ENCODE data around the gene ZNF214. TPM values are rescaled to one million over a fixed set of nuclear protein-coding genes. Genes with fewer than 3 reads are reported as not detected.

Gene ZNF214
- total and polyA plus RNA-seq, 2 donors from 2014 or later = 3.2 to 5.9 TPM

GRCh38 chr11:7031471-7031871 is 11.3 kb upstream of the ZNF214 start:
- no peak for TF ChIP-seq CTCF (IDR thresholded peaks at IDR 0.05; ENCODE audit: borderline replicate concordance, extremely low read depth, insufficient read depth)
- Histone ChIP-seq H3K9me3 (ENCODE audit: control insufficient read depth in 2 of 3, insufficient read depth in 1 of 3, low read length in 3 of 3) (no peaks in the 10 kb centered on the region), H3K9ac (ENCODE audit: low read length in 3 of 3) (no peak overlapping the region), H3K4me1 (ENCODE audit: control insufficient read depth in 2 of 3, insufficient read depth in 2 of 3, low read depth in 1 of 3, low read length in 3 of 3) (peaks cover 0 to 9% (median 2%) of the 10 kb centered on the region in 3 donors), H3K4me3 (ENCODE audit: low read length in 3 of 3) (peak overlapping the region in 2 of 3 donors; percentile 57 to 60), H3K36me3 (ENCODE audit: control insufficient read depth in 2 of 3, insufficient read depth in 3 of 3, low read length in 3 of 3) (no peaks in the 10 kb centered on the region), H3K27me3 (ENCODE audit: control insufficient read depth, insufficient read depth, low read length) (no peaks in the 10 kb centered on the region), H3K27ac (ENCODE audit: low read depth in 2 of 2, low read length in 2 of 2) (no peak overlapping the region)
- DNase-seq (no peak), FAIRE-seq (no peak)
- intact Hi-C loops (cut with DNase I) = no loop called here

DNA sequence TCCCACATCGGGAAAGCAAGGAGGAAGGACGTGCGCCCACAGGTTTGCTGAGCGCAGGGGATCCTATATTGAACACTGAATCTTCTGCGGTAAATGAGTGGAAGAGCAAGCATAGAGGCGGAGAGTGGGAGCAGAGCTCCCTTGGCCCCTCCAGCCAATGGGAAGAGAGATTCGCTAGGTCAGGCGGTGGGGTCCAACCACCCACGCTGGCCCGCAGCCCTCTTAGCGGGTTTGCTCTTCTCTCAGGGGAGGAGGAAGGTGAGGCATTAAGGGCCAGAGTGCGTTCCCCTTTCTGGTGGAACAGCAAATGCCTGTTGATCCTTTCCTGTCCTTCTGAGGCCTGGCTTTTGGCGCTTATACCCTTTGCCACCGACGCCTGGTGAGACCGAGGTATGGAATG is 10.7 kb upstream of the ZNF214 start:
- no peaks in the 10 kb centered on the region for H3K9me3 ChIP-seq (ENCODE audit: control insufficient read depth in 2 of 3, insufficient read depth in 1 of 3, low read length in 3 of 3)
- peak overlapping the region in 1 of 3 donors; percentile 60 for H3K4me3 ChIP-seq (ENCODE audit: low read length in 3 of 3)
- H3K27ac ChIP-seq (ENCODE audit: low read depth in 2 of 2, low read length in 2 of 2) = no peak overlapping the region
- intact Hi-C loops (cut with DNase I) = no loop called here
- DNase-seq = no peak
- peaks cover 0 to 9% (median 2%) of the 10 kb centered on the region in 3 donors for H3K4me1 ChIP-seq (ENCODE audit: control insufficient read depth in 2 of 3, insufficient read depth in 2 of 3, low read depth in 1 of 3, low read length in 3 of 3)
- H3K9ac ChIP-seq (ENCODE audit: low read length in 3 of 3) = no peak overlapping the region
- no peak for FAIRE-seq
- H3K27me3 ChIP-seq (ENCODE audit: control insufficient read depth, insufficient read depth, low read length) = no peaks in the 10 kb centered on the region
- no peak for TF ChIP-seq CTCF (IDR thresholded peaks at IDR 0.05; ENCODE audit: borderline replicate concordance, extremely low read depth, insufficient read depth)
- H3K36me3 ChIP-seq (ENCODE audit: control insufficient read depth in 2 of 3, insufficient read depth in 3 of 3, low read length in 3 of 3) = no peaks in the 10 kb centered on the region

DNA sequence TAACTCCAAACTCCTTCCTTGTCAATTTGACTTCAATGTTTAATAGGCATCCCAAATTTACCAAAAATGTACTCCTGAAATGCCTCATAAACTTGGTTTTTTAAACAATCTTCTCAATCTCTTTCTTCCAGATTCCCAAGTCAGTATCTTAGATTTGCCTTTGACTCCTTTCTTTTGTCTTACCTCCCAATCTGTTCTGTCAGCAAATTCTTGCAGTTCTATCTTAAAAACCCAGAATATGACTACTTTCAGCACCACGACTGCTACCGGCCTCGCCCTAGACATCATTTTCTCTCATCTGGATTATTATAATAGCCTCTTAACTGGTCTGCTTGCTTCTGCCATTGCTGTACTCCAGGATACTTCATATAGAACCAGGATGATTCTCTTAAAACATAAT is 8.0 kb upstream of the ZNF214 start:
- Histone ChIP-seq H3K27me3 (ENCODE audit: control insufficient read depth, insufficient read depth, low read length) (no peaks in the 10 kb centered on the region), H3K36me3 (ENCODE audit: control insufficient read depth in 2 of 3, insufficient read depth in 3 of 3, low read length in 3 of 3) (no peaks in the 10 kb centered on the region), H3K27ac (ENCODE audit: low read depth in 2 of 2, low read length in 2 of 2) (no peak overlapping the region), H3K9ac (ENCODE audit: low read length in 3 of 3) (no peak overlapping the region), H3K4me3 (ENCODE audit: low read length in 3 of 3) (no peak overlapping the region), H3K9me3 (ENCODE audit: control insufficient read depth in 2 of 3, insufficient read depth in 1 of 3, low read length in 3 of 3) (no peaks in the 10 kb centered on the region), H3K4me1 (ENCODE audit: control insufficient read depth in 2 of 3, insufficient read depth in 2 of 3, low read depth in 1 of 3, low read length in 3 of 3) (peaks cover 0 to 8% (median 2%) of the 10 kb centered on the region in 3 donors)
- DNase-seq (no peak), FAIRE-seq (no peak)
- TF ChIP-seq CTCF (IDR thresholded peaks at IDR 0.05; ENCODE audit: borderline replicate concordance, extremely low read depth, insufficient read depth) = no peak
- intact Hi-C loops (cut with DNase I) = no loop called here

DNA sequence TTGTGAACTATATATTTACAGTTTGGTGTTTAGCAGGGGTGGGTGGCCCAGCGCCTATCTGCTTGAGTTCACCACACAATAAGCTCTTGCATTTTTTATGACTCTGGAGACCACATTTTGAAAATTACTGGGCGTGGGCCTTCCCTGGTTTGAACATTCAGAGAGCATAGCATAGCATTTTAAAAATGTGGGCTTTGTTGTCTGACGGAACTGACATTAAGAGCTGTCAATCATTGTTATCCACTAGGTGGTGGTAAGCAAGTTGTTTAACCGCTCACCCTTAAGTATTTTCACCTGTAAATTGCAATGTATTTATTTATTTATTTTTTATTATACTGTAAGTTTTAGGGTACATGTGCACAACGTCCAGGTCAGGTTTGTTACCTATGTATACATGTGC is 1.2 kb upstream of the ZNF214 start:
- FAIRE-seq = no peak
- intact Hi-C loops (cut with DNase I) = no loop called here
- no peak overlapping the region for H3K9ac ChIP-seq (ENCODE audit: low read length in 3 of 3)
- DNase-seq = peak in 1 of 5 donors; percentile 6
- peak overlapping the region in 1 of 3 donors; percentile 99 for H3K4me3 ChIP-seq (ENCODE audit: low read length in 3 of 3)
- peaks cover 0 to 9% (median 2%) of the 10 kb centered on the region in 3 donors for H3K4me1 ChIP-seq (ENCODE audit: control insufficient read depth in 2 of 3, insufficient read depth in 2 of 3, low read depth in 1 of 3, low read length in 3 of 3)
- H3K36me3 ChIP-seq (ENCODE audit: control insufficient read depth in 2 of 3, insufficient read depth in 3 of 3, low read length in 3 of 3) = no peaks in the 10 kb centered on the region
- TF ChIP-seq CTCF (IDR thresholded peaks at IDR 0.05; ENCODE audit: borderline replicate concordance, extremely low read depth, insufficient read depth) = no peak
- no peaks in the 10 kb centered on the region for H3K27me3 ChIP-seq (ENCODE audit: control insufficient read depth, insufficient read depth, low read length)
- H3K9me3 ChIP-seq (ENCODE audit: control insufficient read depth in 2 of 3, insufficient read depth in 1 of 3, low read length in 3 of 3) = no peaks in the 10 kb centered on the region
- no peak overlapping the region for H3K27ac ChIP-seq (ENCODE audit: low read depth in 2 of 2, low read length in 2 of 2)
